ENCODE results near the gene APLP1. TPM values are rescaled to one million over a fixed set of nuclear protein-coding genes. Genes with fewer than 3 reads are reported as not detected.
"Not testable (repeated sequence)": the region's sequence is repeated elsewhere in the genome, so short reads cannot be mapped to it uniquely, and the experiment has no call there.

The APLP1 gene
- total RNA-seq, 1 donor from 2014 or later, result 3.0 TPM

- no peak for DNase-seq
Observed at GRCh38 chr19:35904311-35905068, 36.1 kb downstream of the APLP1 start.

- DNase-seq, result no peak
Observed at GRCh38 chr19:35905178-35905727, 36.9 kb downstream of the APLP1 start.

GRCh38 chr19:35907377-35907745, 39.0 kb downstream of the APLP1 start:
- DNase-seq, result no peak

DNA sequence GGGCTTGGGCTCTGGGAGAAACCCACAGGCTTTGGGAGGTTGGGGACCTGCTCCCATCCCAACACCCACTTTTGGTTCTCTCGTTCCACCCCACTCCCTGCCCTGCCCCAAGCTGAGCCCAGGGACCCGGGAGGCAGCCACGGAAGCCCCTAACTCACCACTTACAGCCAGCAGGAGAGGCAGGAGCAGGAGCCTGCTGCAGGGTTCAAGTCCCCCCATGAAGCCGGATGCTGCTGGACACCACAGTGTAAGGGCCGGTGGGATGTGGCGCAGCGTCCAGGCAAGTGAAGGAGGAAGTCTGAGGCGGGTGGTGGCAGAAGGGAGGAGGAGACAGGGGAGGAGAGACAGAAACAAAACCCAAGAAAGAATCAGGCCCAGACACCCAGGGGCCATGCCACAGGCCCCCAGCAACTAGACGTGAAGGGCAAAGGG, 39.7 kb downstream of the APLP1 start, which contains the start of gene TYROBP:
TYROBP (minus strand) TSS at position 286 of the 432 bp plus-strand sequence; CDS start at position 219, 67 bp downstream.
- no peak for DNase-seq

DNA sequence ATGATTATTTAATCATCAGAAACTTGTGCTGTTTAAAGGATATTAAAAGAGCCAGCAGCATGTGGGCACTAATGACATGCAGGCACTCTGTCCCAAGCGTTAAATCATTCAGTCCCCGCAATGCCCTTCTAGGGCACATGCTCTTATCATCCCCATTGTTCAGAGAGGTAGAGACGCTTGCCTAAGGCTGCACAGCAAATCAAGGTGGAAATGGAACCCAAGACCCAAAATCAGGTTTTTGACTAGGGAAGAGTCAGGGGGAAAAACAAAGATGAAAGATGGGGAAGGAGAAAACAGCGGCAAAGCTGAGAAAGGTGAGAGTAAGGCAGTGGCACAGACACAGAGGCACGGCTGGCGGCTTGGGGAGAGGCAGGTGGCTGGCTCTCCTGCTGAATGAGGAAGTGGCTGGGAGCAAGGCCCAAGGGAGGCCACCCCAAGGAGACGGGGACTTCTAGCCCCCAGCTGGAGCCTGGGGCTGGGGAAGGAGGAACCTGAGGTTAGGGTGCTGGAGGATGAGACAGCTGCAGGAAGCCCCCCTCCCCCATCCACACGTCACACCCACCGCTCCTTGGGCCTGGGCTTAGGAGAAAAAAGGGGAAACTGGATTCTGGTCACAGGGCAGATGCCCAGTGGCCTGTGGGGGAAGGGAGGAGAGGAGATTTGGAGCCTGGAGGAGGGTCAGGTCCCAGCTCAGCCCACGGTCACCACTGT, 40.8 kb downstream of the APLP1 start:
- DNase-seq, result peak; percentile 7

DNA sequence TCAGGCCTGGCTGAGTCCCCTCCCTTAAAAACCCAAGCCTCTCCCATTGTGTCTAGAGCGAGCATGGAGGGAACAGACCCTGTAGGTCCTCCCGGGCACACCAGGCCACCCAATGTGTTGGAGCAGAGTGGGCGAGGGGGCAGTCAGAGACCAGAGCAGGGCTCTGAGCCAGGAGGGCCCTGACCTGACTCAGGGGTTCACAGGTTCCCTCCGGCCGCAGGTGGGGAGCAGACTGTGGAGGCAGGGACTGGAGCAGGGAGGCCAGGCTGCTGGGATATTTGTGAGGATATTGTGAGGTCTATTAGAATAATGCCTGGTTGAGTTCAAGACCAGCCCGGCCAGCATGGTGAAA, 41.3 kb downstream of the APLP1 start:
- DNase-seq, result no peak

GRCh38 chr19:35910355-35910754, 42.0 kb downstream of the APLP1 start:
- not testable (repeated sequence) for DNase-seq

GRCh38 chr19:35911173-35911572, 42.8 kb downstream of the APLP1 start:
- no peak for DNase-seq

- no peak for DNase-seq
Observed at GRCh38 chr19:35911790-35912189, 43.4 kb downstream of the APLP1 start.

GRCh38 chr19:35913589-35913988, 45.2 kb downstream of the APLP1 start:
- no peak for DNase-seq

DNA sequence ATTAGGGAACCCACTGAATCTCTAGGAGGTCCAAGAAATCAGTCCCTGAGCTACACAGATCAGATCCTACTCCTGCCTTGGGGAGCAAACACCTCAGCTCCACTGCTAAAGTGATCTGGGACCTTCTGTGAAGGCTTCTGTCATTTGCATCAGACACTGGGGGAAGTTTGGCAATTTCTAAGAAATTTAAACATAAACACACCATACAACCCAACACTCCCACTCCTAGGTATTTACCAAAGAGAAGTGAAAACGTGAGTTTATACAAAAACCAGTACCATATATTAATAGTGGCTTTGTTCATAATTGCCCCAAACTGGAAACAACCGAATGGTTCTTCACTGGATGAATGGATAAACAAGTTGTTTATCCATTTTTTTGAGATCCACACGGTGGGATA, 47.1 kb downstream of the APLP1 start:
- no peak for DNase-seq

DNA sequence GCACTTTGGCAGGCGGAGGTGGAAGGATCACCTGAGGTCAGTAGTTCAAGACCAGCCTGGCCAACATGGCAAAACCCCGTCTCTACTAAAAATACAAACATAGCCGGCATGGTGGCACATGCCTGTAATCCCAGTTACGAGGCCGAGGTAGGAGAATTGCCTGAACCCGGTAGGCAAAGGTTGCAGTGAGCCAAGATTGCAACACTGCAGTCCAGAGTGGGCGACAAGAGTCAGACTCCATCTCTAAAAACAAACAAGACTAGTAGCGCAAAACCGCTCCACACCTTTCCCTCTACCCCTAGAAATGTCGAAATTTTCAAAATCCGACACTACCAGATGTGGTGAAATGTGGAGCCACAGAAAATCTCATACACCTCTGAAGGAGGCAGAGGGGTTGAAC, 50.9 kb downstream of the APLP1 start:
- DNase-seq, result no peak

- no peak for DNase-seq
Observed at GRCh38 chr19:35921012-35921411, 52.6 kb downstream of the APLP1 start.

DNA sequence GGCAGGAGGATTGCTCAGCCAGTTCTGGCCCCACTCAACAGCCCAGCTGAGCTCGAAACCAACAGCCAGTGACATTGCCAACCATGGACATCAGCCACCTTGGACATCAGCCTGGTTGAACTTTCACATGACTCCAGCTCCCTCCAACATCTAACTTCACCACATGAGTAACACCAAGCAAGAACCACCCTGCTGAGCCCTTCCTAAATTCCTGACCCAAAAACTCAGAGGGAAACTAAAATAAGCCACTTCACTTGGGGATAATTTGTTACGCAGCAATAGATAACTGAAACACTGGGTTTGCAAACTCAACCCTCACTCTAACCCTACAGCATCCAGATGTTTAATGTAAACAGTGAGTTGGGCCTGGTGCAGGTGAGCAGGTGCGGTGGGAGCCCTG, 57.1 kb downstream of the APLP1 start:
- DNase-seq, result no peak

DNA sequence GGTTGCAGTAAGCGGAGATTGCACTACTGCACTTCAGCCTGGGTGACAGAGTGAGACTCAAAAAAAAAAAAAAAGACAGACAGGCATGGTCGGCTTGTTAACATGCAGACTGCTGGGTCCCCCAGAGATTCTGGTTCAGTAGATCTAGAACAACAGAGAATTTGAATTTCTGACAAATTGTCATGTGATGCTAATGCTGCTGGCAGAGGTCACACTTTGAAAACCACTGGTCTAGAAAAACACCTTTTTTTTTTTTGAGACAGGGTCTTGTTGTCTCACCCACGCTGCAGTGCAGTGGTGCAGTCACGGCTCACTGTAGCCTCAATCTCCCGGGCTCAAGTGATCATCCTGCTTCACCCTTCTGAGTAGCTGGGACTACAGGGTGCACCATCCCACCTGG, 60.1 kb downstream of the APLP1 start:
- no peak for DNase-seq

Small RNA genes within 50 kb of the gene (small RNA-seq; reads per million reads assigned to genes)
- gene RN7SL402P (ENCODE audit: low replicate concordance), result not detected

Other genes starting within 250 kb of the APLP1 start
- gene RBM42, start 239.5 kb upstream of the APLP1 start, total RNA-seq, result 21.8 TPM
- 0.79 TPM for gene ETV2, start 226.8 kb upstream of the APLP1 start, total RNA-seq
- gene COX6B1, start 220.3 kb upstream of the APLP1 start, total RNA-seq, result 238 TPM
- gene UPK1A, start 202.1 kb upstream of the APLP1 start, total RNA-seq, result 0.49 TPM
- not detected for gene ZBTB32, start 164.0 kb upstream of the APLP1 start, total RNA-seq
- gene KMT2B, start 150.6 kb upstream of the APLP1 start, total RNA-seq, result 11.8 TPM
- gene IGFLR1, start 126.1 kb upstream of the APLP1 start, total RNA-seq, result 1.2 TPM
- gene U2AF1L4, start 123.2 kb upstream of the APLP1 start, total RNA-seq, result 5.9 TPM
- gene PSENEN, start 122.9 kb upstream of the APLP1 start, total RNA-seq, result 10.1 TPM
- 4.2 TPM for gene LIN37, start 120.0 kb upstream of the APLP1 start, total RNA-seq
- 18.4 TPM for gene HSPB6, start 111.5 kb upstream of the APLP1 start, total RNA-seq
- gene PROSER3, start 110.4 kb upstream of the APLP1 start, total RNA-seq, result 4.5 TPM
- 5.1 TPM for gene ARHGAP33, start 93.0 kb upstream of the APLP1 start, total RNA-seq
- gene PRODH2, start 55.7 kb upstream of the APLP1 start, total RNA-seq, result not detected
- not detected for gene NPHS1, start 16.1 kb upstream of the APLP1 start, total RNA-seq
- gene KIRREL2, start 11.7 kb upstream of the APLP1 start, total RNA-seq, result 0.10 TPM
- gene NFKBID, start 32.0 kb downstream of the APLP1 start, total RNA-seq, result 12.0 TPM
- gene HCST, start 34.0 kb downstream of the APLP1 start, total RNA-seq, result 2.7 TPM
- 14.1 TPM for gene TYROBP, start 39.7 kb downstream of the APLP1 start, total RNA-seq
- 2.8 TPM for gene LRFN3, start 67.8 kb downstream of the APLP1 start, total RNA-seq
- 11.2 TPM for gene SDHAF1, start 126.6 kb downstream of the APLP1 start, total RNA-seq
- not detected for gene SYNE4, start 140.2 kb downstream of the APLP1 start, total RNA-seq
- 9.2 TPM for gene ALKBH6, start 145.6 kb downstream of the APLP1 start, total RNA-seq
- gene CLIP3, start 164.3 kb downstream of the APLP1 start, total RNA-seq, result 4.2 TPM
- 2.3 TPM for gene THAP8, start 185.7 kb downstream of the APLP1 start, total RNA-seq
- 2.5 TPM for gene WDR62, start 186.3 kb downstream of the APLP1 start, total RNA-seq
- gene OVOL3, start 242.6 kb downstream of the APLP1 start, total RNA-seq, result not detected
- gene POLR2I, start 246.3 kb downstream of the APLP1 start, total RNA-seq, result 64.2 TPM
- gene TBCB, start 246.9 kb downstream of the APLP1 start, total RNA-seq, result 57.9 TPM

Data from skin of body (tissue), 3 donors.